Fibroblast of skin of back (primary cell): ENCODE data around the gene PLXNA4.

Experiments
- DNase-seq: peaks from one replicate; pipeline ENCODE4 v3.0.0-alpha.2; 2013

Gene PLXNA4

DNA sequence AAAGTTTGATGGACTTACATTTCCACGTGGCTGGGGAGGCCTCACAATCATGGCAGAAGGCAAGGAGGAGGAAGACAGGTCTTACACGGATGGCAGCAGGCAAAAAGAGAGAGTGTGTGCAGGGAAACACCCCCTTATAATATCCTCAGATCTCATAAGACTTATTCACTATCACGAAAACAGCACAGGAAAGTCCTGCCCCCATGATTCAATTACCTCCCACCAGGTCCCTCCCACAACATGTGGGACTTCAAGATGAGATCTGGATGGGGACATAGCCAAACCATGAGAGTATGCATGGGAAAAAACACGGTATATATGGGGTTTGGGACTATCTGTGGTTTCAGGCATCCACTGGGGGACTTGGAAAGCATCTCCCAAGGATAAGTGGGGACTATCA lies 78.0 kb downstream of the PLXNA4 start:
- DNase-seq, result no peak

DNA sequence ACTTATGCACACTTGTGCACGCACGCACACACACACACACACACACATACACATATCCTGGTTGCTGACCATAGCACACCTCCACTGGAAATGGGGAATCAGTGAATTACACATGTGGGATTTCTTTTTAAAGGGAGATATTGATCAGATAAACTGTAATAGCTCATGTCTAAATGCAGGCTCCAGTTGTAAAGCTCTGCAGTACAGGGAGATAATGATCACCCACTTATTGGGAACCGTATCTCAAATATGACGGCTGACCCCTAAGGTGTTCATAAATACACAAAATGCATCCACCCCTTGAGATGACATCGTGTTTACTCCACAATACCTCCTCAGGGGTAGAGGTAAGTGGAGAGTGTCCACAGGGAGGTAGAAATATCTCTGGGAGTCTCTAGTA lies 79.2 kb downstream of the PLXNA4 start:
- DNase-seq, result no peak

DNA sequence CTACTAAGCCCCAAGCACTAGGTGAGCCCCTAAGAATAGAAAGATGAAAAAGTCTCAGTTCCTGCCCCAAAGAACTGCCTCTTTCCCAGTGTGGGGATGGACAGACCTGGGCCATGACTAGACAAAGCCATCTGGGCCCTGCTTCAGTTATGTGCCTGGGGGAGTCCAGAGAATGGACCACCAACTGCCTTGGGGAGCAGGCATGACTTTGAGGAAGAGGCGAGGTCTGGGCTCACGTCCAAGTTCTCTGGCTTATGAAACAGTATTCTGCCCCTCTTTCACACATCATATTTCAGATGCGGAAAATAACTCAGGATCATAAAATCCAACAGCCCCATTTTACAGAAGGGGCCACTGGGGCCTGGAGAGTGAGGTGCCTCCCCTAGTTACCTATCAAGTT lies 80.3 kb downstream of the PLXNA4 start:
- DNase-seq, result no peak

DNA sequence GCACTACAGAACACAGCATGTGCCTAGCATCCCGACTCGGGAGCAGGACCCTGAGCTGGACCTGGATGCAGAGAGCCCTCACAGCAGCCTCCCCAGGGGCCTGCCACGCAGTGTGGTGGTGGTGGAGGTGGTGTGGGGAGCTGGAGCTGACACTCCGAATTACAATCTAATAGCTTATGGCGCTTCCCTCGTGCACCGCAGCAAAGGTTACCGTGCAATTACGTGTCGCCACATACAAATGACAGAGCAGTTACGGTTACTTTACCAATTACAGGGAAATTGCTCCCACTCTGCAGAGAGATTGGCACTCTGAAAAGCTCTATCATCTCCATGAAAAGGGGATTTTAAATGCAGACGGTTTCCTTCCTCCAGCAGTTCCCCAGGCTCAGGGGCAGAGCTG lies 81.8 kb downstream of the PLXNA4 start:
- no peak for DNase-seq

DNA sequence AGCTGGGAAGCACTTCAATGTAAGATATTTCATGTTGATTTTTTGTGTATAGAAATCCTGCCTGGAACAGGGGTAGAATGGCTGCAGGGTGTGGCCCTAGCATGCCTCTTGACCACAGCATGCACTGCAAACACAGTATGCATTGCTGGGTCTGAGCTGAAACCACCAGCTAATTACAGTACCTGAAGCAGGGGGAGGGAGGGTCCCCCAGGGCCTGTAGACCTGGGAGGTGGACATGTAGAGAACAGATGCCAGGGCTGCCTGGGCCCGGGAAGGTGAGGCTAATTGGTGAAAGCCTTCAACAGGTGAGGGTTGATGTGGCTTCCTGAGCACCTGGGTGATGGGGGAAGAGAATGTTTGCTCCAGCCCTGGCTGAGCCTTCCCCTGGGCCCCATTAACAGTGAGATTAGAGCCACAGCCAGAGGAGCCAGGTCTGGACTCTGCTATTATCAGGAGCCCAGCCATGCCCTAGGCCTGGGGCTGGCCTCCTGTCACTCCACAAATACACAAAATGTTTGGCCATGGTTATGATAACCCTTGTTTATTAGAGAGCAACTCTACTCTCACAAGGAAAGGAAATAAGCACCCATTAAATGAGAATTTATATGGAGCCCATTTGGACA lies 83.3 kb downstream of the PLXNA4 start:
- DNase-seq, result no peak

DNA sequence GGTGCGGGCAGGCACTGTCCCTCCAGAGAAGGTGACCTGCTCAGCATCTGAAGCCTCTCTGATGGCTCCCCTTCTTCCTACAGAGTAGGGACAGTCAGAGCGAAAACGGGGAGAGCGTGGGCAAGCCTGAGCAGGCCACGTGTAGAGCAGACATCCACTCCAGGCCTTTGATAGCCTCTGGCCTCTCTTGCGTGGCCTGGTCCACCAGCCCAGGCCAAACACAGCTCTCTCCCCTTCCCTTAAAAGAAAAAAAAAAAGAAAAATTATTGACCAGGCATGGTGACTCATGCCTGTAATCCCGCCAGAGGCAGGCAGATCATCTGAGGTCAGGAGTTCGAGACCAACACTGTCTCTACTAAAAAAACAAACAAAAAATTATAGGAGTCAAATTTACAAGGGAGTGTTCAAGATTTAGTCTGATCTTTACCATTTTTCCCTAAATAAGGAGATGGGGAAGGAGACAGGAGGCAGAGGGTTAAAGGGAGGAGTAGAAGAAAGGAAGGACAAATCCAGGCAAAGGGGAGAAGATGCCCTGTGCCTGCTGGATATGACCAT lies 84.8 kb downstream of the PLXNA4 start:
- peak; percentile 34 for DNase-seq

DNA sequence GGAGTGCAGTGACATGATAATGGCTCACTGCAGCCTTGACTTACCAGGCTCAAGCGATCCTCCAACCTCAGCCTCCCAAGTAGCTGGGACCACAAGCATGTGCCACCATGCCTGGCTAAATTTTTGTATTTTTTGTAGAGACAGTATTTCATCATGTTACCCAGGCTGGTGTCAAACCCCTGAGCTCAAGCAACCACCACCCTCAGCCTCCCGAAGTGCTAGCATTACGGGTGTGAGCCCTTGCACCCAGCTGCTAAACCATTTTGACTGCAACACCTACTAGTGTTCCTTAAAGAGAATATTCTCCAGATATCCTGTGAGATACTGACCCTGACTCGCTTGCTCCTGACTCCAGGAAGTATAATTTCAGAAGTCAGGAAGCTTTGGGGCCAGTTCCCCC lies 85.8 kb downstream of the PLXNA4 start:
- DNase-seq, result no peak

DNA sequence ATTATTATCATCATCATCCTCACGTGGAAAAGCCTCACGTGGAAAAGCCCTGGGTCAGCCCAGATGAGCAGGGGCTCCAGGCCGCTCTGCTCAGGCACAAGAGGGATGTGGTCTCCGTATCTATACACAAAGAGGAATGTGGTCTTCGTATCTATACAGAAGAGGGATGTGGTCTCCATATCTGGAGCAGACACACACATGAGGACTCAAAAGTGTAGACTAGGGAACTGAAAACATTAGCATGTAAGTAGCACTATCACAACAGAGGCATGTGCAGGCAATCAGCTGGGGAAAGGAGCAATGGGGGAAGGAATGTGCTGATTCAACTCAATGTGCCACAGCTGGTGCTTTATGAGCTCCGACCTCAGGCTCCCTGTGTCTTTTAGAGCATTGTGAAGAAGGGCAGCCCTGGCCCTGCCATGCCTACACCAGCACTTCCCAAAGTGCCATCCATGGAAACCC lies 86.5 kb downstream of the PLXNA4 start:
- no peak for DNase-seq

DNA sequence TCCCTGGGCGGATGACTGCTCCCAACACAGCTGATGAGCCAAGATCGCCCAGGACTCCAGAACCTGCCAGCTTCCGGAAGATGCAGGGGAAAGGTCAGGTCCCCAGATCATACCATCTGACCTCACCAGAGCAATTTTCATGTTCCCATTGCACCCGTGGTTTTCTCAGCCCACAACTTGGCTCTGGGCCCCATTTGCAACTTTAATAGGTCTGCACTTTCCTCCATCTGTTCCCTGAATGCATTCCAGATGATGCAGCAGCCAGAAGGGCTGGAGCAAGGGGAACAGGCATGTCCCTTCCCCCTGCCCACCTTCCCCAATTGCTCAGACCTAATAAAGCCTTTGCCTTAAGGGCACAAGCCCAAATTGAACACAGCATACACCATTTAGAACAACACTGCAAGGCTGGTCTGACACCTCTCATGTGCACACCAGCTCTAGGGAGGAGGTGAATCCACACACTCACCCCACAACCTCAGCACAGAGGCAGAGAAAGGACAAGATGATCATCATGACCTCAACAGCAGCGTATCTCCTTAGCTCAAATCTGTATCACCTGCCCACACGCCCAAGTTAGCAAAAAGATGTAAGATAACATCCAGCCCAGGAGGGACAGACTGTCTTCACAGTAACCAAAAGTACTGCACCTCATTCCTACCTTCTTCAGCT lies 87.5 kb downstream of the PLXNA4 start:
- no peak for DNase-seq

DNA sequence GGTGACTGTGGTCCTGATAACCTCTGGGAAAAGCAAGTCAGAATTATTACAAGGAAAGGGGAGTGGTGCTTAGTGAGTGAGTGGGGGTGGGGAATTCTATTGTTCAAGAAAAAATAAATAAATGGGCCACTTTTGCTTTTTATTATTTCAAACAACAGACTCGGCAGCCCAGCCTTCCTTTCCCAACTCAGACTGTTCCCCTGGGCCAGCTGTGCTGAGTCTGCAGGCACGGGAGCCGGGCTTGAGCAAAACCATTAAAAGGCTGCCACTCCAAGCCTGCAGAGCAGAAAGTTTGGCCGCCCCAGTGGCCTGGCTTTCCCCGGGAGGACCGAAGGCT lies 90.0 kb downstream of the PLXNA4 start:
- DNase-seq, result peak; percentile 5

DNA sequence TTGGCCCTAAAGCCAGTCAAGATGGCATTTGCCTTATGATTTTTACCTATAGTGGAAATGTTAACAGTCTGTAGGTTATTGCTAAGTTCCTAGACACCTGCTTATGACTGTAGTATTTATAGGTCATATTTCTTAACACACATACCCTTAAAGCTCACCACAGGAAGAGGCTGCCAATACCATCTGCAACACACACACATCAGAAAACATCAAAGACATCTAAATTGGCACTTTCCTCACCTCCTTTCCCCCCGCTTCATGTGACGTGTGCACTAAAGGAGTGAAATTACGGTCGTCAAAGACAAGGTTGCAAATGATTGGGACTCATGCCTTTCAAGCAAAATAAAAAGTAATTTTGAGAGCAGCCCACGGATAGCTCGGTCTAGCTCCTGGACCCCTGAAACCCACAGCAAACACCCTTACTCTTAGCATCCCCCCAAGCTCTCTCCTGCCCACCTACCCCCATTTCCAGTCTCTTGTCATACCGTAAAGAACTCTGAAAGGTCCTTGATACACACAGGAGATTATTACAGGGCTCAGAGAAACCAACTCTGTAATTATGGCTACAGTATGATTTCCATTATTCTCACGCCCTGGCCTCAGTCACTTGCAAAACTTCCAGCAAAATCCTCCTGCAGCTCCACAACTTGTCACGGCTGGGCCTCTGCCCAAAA lies 90.5 kb downstream of the PLXNA4 start:
- DNase-seq, result no peak

DNA sequence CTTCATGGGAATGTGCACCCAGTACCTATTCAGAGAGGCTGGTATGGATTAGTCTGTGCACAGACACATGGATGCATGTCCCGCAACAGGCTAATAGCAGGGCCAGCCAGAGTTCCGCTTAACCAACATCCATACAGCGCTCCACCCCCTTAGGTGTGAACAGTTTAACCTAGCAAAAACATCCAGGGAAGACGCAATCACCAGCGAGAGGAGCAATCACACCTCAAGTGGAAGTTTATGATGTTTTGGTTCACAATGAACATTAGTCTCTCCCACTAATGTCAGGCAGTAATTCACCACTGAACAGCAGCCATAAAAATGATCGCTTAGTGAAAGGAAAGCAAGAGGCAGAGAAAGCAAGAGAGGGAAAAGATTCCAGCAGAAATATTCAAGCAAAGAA lies 91.1 kb downstream of the PLXNA4 start:
- DNase-seq, result no peak

DNA sequence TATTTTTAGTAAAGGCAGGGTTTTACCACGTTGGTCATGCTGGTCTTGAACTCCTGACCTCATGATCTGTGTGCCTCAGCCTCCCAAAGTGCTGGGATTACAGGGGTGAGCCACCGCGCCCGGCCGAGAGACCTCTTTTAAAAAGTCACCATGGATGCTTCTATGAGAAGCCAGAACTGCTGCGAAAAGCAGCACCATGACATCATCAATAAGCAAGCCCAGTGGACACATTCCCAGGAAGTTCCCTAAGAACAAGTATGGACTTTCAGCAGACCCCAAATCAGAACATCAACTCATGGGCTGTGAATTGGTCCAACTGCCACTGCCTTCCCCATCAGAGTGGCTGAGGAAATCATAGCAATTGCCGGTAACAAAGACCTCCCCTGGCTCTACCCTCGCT lies 93.4 kb downstream of the PLXNA4 start:
- no peak for DNase-seq

DNA sequence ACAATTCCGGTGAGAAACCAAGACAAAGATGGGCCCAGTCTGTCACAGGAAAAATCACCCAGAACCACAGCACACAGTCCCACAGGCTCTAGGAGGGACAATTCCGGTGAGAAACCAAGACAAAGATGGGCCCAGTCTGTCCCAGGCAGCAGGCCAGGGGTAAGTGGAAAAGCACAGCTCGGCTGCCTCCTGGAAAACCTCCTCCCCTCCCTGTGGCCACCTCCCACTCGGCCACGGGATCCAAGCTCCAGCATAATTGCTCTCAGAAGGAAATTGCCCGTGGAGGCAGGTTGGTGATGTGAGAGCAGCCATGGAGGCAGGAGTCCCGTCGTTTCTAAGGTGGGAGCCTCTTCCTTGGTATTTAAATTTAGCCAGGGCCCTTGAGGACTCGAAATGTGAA lies 95.7 kb downstream of the PLXNA4 start:
- no peak for DNase-seq

DNA sequence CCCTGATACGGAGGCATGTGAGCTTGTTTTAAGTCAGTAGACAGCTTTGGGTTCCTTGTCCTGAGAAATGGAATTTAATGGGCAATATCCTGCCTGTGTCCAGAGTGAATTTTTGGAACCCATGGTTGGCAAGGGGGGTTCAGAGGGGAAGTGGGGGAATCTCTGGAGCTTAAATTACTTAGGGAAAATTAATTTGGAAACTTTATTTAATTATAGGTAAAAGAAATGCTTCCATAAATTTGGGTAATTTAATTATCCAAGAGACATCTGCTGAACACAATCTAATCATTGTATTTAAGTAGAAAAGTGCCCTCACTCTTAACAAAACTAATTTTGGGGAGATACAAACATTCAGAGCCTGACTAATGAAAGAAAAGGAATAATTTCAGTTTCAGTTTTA lies 99.7 kb downstream of the PLXNA4 start:
- no peak for DNase-seq

DNA sequence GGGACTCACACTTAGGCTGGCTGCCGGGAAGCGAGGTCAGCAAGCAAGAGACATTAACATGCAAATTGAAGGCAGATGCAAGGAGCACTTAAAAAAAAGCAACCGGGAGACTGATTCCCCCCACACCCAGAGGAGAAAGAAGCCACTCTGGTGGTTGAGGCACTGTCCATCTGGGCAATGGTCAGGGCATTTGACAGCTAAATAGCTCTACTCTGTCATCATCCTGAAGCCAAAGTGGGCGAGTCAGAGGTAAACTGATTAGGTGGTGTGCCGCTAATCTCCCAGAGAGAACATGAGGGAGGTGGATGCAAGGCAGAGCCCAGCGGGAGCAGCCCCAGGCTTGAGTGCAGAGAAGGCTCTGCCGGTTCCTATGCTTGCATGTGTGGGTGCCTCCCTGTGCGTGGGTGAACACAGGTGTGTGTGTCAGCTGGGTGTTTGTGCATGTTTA lies 100.6 kb downstream of the PLXNA4 start:
- no peak for DNase-seq

DNA sequence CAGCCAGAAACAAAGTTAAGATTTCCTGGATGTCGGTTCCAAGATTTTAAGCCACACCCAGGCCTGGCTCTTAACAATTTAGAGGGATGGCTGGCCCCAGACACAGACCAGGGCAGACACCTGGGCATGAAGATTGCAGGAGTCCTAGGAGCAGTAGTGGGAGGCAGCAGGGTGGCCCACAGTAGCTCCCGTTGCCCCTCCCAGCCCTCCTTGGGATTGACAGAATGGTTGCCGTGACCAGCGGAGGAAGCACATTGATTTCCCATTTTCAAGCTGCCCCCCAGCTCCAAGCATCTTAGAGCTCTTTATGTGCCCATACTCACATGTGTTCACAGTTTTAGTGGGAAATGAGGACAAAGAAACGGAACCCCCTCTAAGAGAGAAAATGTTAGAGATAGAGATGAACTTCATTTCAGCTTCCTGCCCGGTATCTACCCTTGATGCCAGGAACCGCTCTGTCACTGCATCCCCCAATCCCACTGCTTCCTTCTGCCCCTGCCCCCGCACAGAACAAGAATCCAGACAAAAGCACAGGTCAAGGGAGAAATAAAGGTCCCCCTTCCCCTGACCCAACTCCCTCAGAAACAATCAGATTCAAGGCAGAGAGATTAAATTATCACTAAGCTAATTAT lies 101.1 kb downstream of the PLXNA4 start:
- no peak for DNase-seq

DNA sequence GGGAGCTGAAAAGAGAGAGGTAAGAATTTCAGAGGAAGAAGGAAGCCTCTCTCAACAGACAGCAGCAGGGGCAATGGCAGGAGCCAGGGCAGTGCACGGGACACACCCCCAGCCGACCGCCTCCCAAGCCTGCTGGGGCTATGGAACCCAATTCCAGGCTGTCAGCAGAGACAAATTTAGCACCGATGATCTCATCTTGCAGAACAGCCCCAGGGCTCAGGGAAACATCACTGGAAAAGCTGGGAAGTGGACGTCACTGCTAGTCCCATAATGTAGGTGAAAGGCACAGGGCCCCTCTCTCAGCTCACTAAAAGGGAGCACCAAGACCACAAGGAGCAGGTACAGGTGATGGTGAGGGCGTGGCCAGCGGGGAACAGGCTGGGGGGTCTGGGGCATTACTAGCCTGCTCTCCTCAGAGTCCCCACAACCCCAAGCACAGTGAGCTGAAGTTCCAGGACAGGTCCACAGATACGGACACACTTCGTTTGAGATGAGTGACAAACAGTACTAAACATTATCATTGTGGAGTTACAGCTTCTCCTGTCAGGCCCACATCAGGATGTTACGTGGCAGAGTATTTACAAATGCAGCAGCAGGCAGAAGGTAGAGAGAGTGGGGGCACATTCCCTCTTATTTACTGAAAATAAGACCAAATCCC lies 103.7 kb downstream of the PLXNA4 start:
- DNase-seq, result peak; percentile 87

DNA sequence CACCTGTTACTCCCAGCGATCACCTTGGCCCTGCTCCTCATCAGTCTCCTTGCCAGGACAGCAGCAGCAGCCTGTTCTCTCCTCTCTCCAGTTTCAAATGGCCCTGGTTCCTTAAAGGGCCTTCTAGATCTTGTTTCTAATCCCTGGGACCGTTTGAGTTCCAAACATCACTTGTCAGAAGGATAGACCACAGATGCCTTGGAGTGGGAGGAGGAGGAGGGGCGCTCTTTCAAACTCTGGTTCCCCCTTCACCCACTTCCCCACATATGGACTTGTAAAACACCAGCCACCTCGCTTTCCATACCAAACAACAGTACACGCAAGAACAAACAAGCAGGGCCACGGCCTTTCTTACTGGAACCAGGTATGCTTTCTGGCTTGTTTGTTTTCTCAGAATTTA lies 104.8 kb downstream of the PLXNA4 start:
- no peak for DNase-seq

DNA sequence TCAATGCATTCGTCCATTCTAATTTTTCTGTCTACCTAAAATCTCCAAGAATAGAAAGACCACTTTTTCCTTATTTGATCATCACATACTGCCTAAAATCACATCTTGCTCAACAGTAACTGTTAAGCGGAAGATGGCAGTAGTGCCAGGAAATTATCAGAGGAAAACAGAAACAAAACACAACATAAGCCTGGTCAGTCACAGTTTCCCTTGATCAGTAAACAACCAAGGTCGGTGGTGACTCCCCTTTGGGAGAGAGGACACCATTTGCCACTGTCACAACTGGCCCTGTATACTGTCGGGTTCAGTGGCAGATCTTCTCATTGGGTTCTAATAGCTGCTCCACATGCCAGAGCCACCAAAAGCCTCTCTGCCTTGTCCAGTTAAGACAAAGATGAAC lies 106.6 kb downstream of the PLXNA4 start:
- DNase-seq, result no peak

DNA sequence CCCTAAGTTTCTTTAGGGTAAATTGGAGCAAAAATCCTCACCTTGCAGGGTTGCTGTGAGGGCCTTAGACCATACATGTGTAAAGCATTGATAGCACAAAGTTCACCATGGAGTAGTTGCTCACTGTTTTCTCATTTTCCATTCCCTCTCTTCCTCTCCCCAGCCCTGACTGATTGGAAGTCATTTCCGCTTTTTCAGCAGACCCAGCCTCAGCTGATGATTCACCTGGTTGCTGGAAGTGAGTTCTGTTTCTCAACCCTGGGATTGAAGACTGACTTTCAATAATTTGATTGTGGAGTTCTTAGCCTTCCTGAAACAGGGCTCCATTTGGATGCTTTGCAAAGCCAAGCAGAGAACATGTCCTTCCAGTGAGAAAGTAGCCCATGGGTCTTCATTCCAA lies 107.0 kb downstream of the PLXNA4 start:
- DNase-seq, result no peak

DNA sequence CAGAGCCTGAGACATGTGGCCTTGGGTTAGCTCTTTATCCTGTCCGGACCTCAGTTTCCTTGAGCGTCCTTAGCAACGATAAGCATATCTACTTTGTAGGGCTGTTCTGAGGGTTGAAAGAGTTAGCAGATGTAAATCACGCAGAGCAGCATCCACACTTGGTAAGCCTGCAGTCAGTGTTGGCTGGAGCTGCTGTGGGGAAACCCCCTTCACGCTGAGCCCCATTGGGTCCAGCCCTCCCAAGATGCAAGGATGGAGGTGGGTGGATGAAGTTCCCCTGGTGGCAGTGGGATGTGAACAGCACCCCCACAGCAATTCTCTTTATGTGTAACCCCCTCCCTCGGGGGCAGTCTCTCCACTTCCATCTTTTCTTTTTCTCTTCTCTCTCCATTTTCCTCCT lies 109.9 kb downstream of the PLXNA4 start:
- no peak for DNase-seq

DNA sequence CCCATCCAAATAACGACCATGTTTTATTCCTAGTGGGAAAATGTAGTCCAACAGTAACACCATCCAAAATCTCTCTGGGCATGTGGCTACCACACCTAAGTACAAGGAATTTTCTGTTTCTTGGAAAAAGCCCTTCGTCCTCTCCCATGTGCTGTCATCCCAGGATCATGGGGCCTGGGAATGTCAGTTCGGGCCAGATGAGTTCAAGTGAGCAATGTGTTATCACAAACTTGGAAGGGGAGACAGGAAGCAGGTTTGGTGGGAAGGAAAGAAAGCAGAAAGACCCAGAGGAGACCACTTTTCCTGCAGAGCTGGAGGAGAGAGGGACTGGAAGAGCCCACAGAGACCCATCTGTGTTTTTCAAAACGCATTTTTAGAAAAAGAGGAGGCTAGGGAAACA lies 110.8 kb downstream of the PLXNA4 start:
- no peak for DNase-seq
